Activated T-cell treated with anti-CD3 and anti-CD28 coated beads for 48 hours (primary cell): ENCODE data around the gene GNA12.

ENCODE experiments used
- DNase-seq: peaks from one replicate; pipeline ENCODE4 v3.0.0-alpha.2; 2020; ENCODE audit warnings: low read depth

The GNA12 gene

GRCh38 chr7:2834748-2835441, 9.2 kb downstream of the GNA12 start:
- DNase-seq: no peak

GRCh38 chr7:2833083-2833910, 10.8 kb downstream of the GNA12 start:
- DNase-seq: no peak

GRCh38 chr7:2832461-2832860, 11.6 kb downstream of the GNA12 start:
- DNase-seq: no peak

- no peak for DNase-seq
Observed at GRCh38 chr7:2830609-2831376, 13.3 kb downstream of the GNA12 start.

GRCh38 chr7:2829040-2829439, 15.1 kb downstream of the GNA12 start:
- no peak for DNase-seq

- DNase-seq: no peak
Observed at GRCh38 chr7:2826771-2827170, 17.3 kb downstream of the GNA12 start.

- no peak for DNase-seq
Observed at GRCh38 chr7:2825559-2826227, 18.4 kb downstream of the GNA12 start.

- no peak for DNase-seq
Observed at GRCh38 chr7:2824678-2825461, 19.2 kb downstream of the GNA12 start.

- no peak for DNase-seq
Observed at GRCh38 chr7:2824026-2824677, 20.0 kb downstream of the GNA12 start.

GRCh38 chr7:2823130-2823529, 21.0 kb downstream of the GNA12 start:
- no peak for DNase-seq

- no peak for DNase-seq
Observed at GRCh38 chr7:2821842-2822507, 22.1 kb downstream of the GNA12 start.

- DNase-seq: no peak
Observed at GRCh38 chr7:2821161-2821841, 22.8 kb downstream of the GNA12 start.

GRCh38 chr7:2820508-2820934, 23.6 kb downstream of the GNA12 start:
- no peak for DNase-seq

GRCh38 chr7:2819954-2820397, 24.1 kb downstream of the GNA12 start:
- no peak for DNase-seq

GRCh38 chr7:2819161-2819953, 24.8 kb downstream of the GNA12 start:
- no peak for DNase-seq

GRCh38 chr7:2818653-2819052, 25.5 kb downstream of the GNA12 start:
- DNase-seq: no peak

- DNase-seq: no peak
Observed at GRCh38 chr7:2818121-2818520, 26.0 kb downstream of the GNA12 start.

GRCh38 chr7:2817456-2817855, 26.7 kb downstream of the GNA12 start:
- DNase-seq: no peak

- DNase-seq: no peak
Observed at GRCh38 chr7:2815875-2816245, 28.2 kb downstream of the GNA12 start.
